Vagina (tissue), 2 donors: ENCODE results near the gene IQCC. TPM values are rescaled to one million over a fixed set of nuclear protein-coding genes. Genes with fewer than 3 reads are reported as not detected.

ENCODE experiments used
- DNase-seq, 2 donors: peaks; one replicate each; pipeline ENCODE4 v3.0.0-alpha.2; 2017; ENCODE audit errors: extremely low spot score in 2 of 2
- H3K27ac ChIP-seq: fragments of 200-600 bp; sonication (generic); one replicate; pipeline ENCODE4 v1.5.1; 2019
- H3K27me3 ChIP-seq: fragments of 200-600 bp; sonication (generic); one replicate; pipeline ENCODE4 v1.5.1; 2019
- H3K36me3 ChIP-seq, 2 donors: fragments of 200-600 bp; sonication (generic); one replicate each; pipeline ENCODE4 v1.5.1; 2017 to 2019
- H3K4me1 ChIP-seq: fragments of 200-600 bp; sonication (generic); one replicate; pipeline ENCODE4 v1.5.1; 2019
- H3K4me3 ChIP-seq, 2 donors: fragments of 200-600 bp; sonication (generic); 1 replicate in 1 of 2; 2 replicates in 1 of 2; pipeline ENCODE4 v1.5.1; 2016 to 2019
- H3K9me3 ChIP-seq: fragments of 200-600 bp; sonication (generic); one replicate; pipeline ENCODE4 v1.5.1; 2019
- POLR2A ChIP-seq, 2 donors: fragments of 450-650 bp; IDR thresholded peaks; one replicate each; pipeline ENCODE4 v1.6.1; 2017; ENCODE audit warnings: antibody characterized with exemption in 2 of 2, mild to moderate bottlenecking in 2 of 2, moderate library complexity in 2 of 2
- POLR2AphosphoS5 ChIP-seq, 2 donors: sonication (generic); formaldehyde crosslinking; IDR thresholded peaks; one replicate each; pipeline ENCODE4 v1.9.0; 2017; ENCODE audit warnings: antibody characterized with exemption in 2 of 2, mild to moderate bottlenecking in 2 of 2, low read depth in 1 of 2; ENCODE audit not compliant: insufficient read depth in 1 of 2
- intact Hi-C: fragments of 100-400 bp; cut with DNase I; formaldehyde crosslinking; loops from one replicate; pipeline ENCODE4 v1.15.1; 2023
- total RNA-seq: library from RNA; depleted of rRNA; stranded (reverse); fragments of >200 nt; gene quantifications from one replicate; pipeline ENCODE4 v1.2.3, GENCODE V29; 2016
- TF ChIP-seq, protein P1 (sequence below), 3 experiments: fragments of 450-650 bp in 2 of 3; fragments of 200-600 bp in 1 of 3; sonication (generic) in 1 of 3; IDR thresholded peaks; one replicate each; pipeline ENCODE4 v1.5.1; 2017 to 2019; ENCODE audit warnings: antibody characterized with exemption in 3 of 3, mild to moderate bottlenecking in 2 of 3, moderate library complexity in 2 of 3

Gene IQCC
- total RNA-seq, 1 donor from 2014 or later: not detected

DNA sequence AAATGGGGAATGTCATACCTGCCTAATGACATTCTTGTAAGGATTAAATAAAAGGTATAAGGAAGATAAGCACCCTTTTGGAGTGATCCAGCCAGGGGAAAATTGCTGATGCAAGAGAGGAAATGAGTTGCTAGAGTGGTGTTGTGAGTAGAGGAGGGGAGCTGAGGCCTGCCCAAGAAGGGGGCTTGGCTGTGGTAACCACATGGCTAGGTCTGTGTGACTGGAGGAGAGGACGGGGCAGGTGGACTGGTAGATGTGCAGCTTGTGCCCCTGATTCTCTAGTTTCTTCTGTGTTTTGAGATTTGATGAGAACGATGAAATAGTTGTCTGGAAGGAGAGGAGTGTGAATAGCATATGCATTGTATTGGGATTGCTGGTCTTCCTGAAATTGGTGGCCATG, 19.4 kb upstream of the IQCC start:
- H3K27ac ChIP-seq: no peak overlapping the region
- intact Hi-C loops: no loop called here
- no peaks in the 10 kb centered on the region for H3K27me3 ChIP-seq
- peaks cover 0 to 77% of the 10 kb centered on the region in 2 donors for H3K36me3 ChIP-seq
- TF ChIP-seq POLR2A (IDR thresholded peaks at IDR 0.05) (no peak), POLR2AphosphoS5 (IDR thresholded peaks at IDR 0.05; ENCODE audit: insufficient read depth in 1 of 2, low read depth in 1 of 2) (no peak)
- TF ChIP-seq, protein P1, sequence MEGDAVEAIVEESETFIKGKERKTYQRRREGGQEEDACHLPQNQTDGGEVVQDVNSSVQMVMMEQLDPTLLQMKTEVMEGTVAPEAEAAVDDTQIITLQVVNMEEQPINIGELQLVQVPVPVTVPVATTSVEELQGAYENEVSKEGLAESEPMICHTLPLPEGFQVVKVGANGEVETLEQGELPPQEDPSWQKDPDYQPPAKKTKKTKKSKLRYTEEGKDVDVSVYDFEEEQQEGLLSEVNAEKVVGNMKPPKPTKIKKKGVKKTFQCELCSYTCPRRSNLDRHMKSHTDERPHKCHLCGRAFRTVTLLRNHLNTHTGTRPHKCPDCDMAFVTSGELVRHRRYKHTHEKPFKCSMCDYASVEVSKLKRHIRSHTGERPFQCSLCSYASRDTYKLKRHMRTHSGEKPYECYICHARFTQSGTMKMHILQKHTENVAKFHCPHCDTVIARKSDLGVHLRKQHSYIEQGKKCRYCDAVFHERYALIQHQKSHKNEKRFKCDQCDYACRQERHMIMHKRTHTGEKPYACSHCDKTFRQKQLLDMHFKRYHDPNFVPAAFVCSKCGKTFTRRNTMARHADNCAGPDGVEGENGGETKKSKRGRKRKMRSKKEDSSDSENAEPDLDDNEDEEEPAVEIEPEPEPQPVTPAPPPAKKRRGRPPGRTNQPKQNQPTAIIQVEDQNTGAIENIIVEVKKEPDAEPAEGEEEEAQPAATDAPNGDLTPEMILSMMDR (IDR thresholded peaks at IDR 0.05): no peak
- DNase-seq: no peak
- no peaks in the 10 kb centered on the region for H3K9me3 ChIP-seq
- H3K4me3 ChIP-seq: no peak overlapping the region
- peaks cover 40% of the 10 kb centered on the region for H3K4me1 ChIP-seq

DNA sequence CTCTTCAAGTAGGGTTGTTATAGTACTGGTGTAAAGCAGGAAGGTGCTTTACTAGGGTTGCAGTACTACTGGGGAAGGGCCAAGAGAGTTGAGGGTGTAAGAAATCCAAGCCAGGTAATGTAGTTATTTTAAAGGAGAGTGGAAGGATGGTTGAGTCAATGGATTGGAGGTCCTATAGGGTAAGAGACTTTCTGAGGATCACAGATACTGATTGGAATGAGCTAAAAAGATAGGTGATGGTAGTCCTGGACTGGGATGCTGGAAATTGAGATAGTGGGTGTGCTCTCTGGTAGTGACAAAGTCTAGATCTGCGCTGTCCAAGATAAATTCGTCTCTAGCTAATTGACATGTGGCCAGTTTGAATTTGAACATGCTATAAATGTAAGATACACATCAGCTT, 19.0 kb upstream of the IQCC start:
- DNase-seq: no peak
- intact Hi-C loops: no loop called here
- H3K36me3 ChIP-seq: peaks cover 0 to 77% of the 10 kb centered on the region in 2 donors

DNA sequence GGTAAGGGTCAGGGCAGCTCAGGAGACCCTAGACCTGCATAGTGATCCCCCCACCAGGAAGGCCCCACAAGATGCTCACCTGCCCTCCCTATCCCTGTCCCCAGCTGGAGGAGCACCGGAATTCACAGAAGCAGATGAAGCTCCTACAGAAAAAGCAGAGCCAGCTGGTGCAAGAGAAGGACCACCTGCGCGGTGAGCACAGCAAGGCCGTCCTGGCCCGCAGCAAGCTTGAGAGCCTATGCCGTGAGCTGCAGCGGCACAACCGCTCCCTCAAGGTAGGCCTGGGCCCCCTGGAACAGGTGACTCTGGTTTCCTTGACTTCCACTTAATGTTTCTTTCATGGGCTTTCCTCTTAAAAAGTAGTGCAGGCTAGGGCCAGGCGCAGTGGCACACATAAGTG, 17.6 kb upstream of the IQCC start:
- Histone ChIP-seq H3K9me3 (no peaks in the 10 kb centered on the region), H3K4me3 (no peak overlapping the region), H3K27ac (no peak overlapping the region), H3K36me3 (peaks cover 0 to 79% of the 10 kb centered on the region in 2 donors), H3K27me3 (no peaks in the 10 kb centered on the region), H3K4me1 (peaks cover 22% of the 10 kb centered on the region)
- intact Hi-C loops: no loop called here
- TF ChIP-seq POLR2AphosphoS5 (IDR thresholded peaks at IDR 0.05; ENCODE audit: insufficient read depth in 1 of 2, low read depth in 1 of 2): no peak
- TF ChIP-seq, protein P1 (IDR thresholded peaks at IDR 0.05): no peak
- no peak for TF ChIP-seq POLR2A (IDR thresholded peaks at IDR 0.05)
- no peak for DNase-seq

More for the DNA sequence above, 19.0 kb upstream of the IQCC start:
- Histone ChIP-seq H3K4me3 (no peak overlapping the region), H3K27me3 (no peaks in the 10 kb centered on the region), H3K27ac (no peak overlapping the region), H3K9me3 (no peaks in the 10 kb centered on the region), H3K4me1 (peaks cover 36% of the 10 kb centered on the region)
- TF ChIP-seq POLR2A (IDR thresholded peaks at IDR 0.05) (no peak), POLR2AphosphoS5 (IDR thresholded peaks at IDR 0.05; ENCODE audit: insufficient read depth in 1 of 2, low read depth in 1 of 2) (no peak)
- TF ChIP-seq, protein P1 (IDR thresholded peaks at IDR 0.05): no peak

DNA sequence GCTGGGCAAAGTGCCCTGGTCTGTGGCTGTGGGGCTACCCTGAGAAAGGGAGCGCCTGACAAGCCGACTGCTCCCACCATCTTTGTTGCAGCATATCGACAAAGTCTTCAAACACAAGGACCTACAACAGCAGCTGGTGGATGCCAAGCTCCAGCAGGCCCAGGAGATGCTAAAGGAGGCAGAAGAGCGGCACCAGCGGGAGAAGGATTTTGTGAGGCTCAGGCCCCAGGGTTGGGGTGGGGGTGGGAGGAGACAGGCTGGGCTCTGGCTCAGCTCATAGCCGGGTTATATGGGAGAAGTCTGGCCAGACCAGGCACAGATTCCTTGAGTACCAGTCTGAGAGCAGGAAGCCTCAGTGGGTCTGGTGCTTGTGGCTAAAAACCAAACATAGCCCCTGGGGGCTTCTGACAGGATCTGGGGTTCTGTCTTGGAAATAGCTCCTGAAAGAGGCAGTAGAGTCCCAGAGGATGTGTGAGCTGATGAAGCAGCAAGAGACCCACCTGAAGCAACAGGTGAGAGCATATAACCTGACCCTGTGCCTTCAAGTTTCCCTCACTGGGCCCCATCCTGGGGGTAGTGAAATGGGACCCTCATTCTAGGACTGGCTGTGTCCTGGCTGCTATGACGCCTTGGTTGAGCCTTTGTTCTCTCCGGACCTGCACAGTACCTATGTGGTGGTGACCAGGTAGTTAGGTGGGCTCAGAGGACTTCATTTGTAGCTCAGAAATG, 13.1 kb upstream of the IQCC start:
- TF ChIP-seq, protein P1 (IDR thresholded peaks at IDR 0.05): no peak
- TF ChIP-seq POLR2AphosphoS5 (IDR thresholded peaks at IDR 0.05; ENCODE audit: insufficient read depth in 1 of 2, low read depth in 1 of 2): no peak
- TF ChIP-seq POLR2A (IDR thresholded peaks at IDR 0.05): no peak
- Histone ChIP-seq H3K4me1 (no peaks in the 10 kb centered on the region), H3K4me3 (no peak overlapping the region), H3K27ac (no peak overlapping the region), H3K9me3 (no peaks in the 10 kb centered on the region), H3K27me3 (no peaks in the 10 kb centered on the region), H3K36me3 (peaks cover 0 to 94% of the 10 kb centered on the region in 2 donors)
- no peak for DNase-seq
- intact Hi-C loops: no loop called here

DNA sequence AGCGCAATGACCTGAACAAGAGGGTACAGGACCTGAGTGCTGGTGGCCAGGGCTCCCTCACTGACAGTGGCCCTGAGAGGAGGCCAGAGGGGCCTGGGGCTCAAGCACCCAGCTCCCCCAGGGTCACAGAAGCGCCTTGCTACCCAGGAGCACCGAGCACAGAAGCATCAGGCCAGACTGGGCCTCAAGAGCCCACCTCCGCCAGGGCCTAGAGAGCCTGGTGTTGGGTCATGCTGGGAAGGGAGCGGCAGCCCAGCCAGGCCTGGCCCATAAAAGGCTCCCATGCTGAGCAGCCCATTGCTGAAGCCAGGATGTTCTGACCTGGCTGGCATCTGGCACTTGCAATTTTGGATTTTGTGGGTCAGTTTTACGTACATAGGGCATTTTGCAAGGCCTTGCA, 10.5 kb upstream of the IQCC start:
- Histone ChIP-seq H3K27me3 (no peaks in the 10 kb centered on the region), H3K36me3 (peaks cover 0 to 76% of the 10 kb centered on the region in 2 donors), H3K4me3 (no peak overlapping the region), H3K27ac (no peak overlapping the region), H3K9me3 (no peaks in the 10 kb centered on the region), H3K4me1 (peaks cover 8% of the 10 kb centered on the region)
- no peak for DNase-seq
- intact Hi-C loops: no loop called here
- TF ChIP-seq, protein P1 (IDR thresholded peaks at IDR 0.05): no peak
- no peak for TF ChIP-seq POLR2A (IDR thresholded peaks at IDR 0.05)
- no peak for TF ChIP-seq POLR2AphosphoS5 (IDR thresholded peaks at IDR 0.05; ENCODE audit: insufficient read depth in 1 of 2, low read depth in 1 of 2)
